Smooth muscle cell (in vitro differentiated cells): ENCODE data around the gene ARL5C. TPM values are rescaled to one million over a fixed set of nuclear protein-coding genes. Genes with fewer than 3 reads are reported as not detected.

Experiments
- DNase-seq: peaks from one replicate; lab custom pipeline; 2025; ENCODE audit not compliant: unreplicated experiment; lab: John Stamatoyannopoulos, UW
- H2AFZ ChIP-seq: fragments of 200-600 bp; sonication (generic); 2 replicates; pipeline ENCODE4 v1.6.0; 2016; ENCODE audit warnings: antibody characterized with exemption, low read depth, mild to moderate bottlenecking
- H3F3A ChIP-seq: fragments of 200-600 bp; sonication (generic); 2 replicates; pipeline ENCODE4 v1.6.0; 2017; ENCODE audit warnings: antibody characterized with exemption, low read depth
- H3K27ac ChIP-seq: fragments of 200-600 bp; sonication (generic); 2 replicates; pipeline ENCODE4 v1.5.1; 2016; ENCODE audit warnings: low read depth, mild to moderate bottlenecking
- H3K27me3 ChIP-seq: fragments of 200-600 bp; sonication (generic); 2 replicates; pipeline ENCODE4 v1.6.1; 2016; ENCODE audit warnings: low read depth, mild to moderate bottlenecking
- H3K36me3 ChIP-seq: fragments of 200-600 bp; sonication (generic); 2 replicates; pipeline ENCODE4 v1.5.1; 2016; ENCODE audit warnings: low read depth
- H3K4me1 ChIP-seq: fragments of 200-600 bp; sonication (generic); 2 replicates; pipeline ENCODE4 v1.5.1; 2016; ENCODE audit warnings: low read depth
- H3K4me2 ChIP-seq: fragments of 200-600 bp; sonication (generic); 2 replicates; pipeline ENCODE4 v1.6.0; 2016; ENCODE audit warnings: mild to moderate bottlenecking
- H3K4me3 ChIP-seq: fragments of 200-600 bp; sonication (generic); 2 replicates; pipeline ENCODE4 v1.5.1; 2016; ENCODE audit warnings: mild to moderate bottlenecking
- H3K79me2 ChIP-seq: fragments of 200-600 bp; sonication (generic); 2 replicates; pipeline ENCODE4 v1.6.0; 2016; ENCODE audit warnings: low read depth, mild to moderate bottlenecking
- H3K9ac ChIP-seq: fragments of 200-600 bp; sonication (generic); 2 replicates; pipeline ENCODE4 v1.6.0; 2016; ENCODE audit warnings: low read depth
- H3K9me3 ChIP-seq: fragments of 200-600 bp; sonication (generic); replicated peaks from 2 replicates; pipeline ENCODE4 v1.5.1; 2016; ENCODE audit warnings: low read depth
- H4K20me1 ChIP-seq: fragments of 200-600 bp; sonication (generic); 2 replicates; pipeline ENCODE4 v1.6.0; 2016; ENCODE audit warnings: low read depth
- WGBS: methylation state at CpG from one replicate; pipeline ENCODE4 v1.1.7; 2016; ENCODE audit warnings: low lambda C conversion rate; 5-methylcytosine and 5-hydroxymethylcytosine counted together
- polyA plus RNA-seq: library from polyadenylated mRNA; unstranded; fragments of >200 nt; fragmentation: Nextera tagmentation; extraction: Ambion mirVana; gene quantifications from 2 replicates; pipeline ENCODE4 v1.2.1, GENCODE V29; 2016
- total RNA-seq: library from RNA; depleted of rRNA; stranded (reverse); fragments of >200 nt; gene quantifications from 2 replicates; pipeline ENCODE4 v1.2.3, GENCODE V29; 2014
- TF ChIP-seq, protein P1 (sequence below): fragments of 200-600 bp; sonication (generic); IDR thresholded peaks from 2 replicates; pipeline ENCODE4 v1.5.1; 2017; ENCODE audit warnings: borderline replicate concordance, mild to moderate bottlenecking, antibody characterized with exemption; ENCODE audit not compliant: insufficient read depth, poor library complexity, severe bottlenecking

The ARL5C gene
- total and polyA plus RNA-seq, 2 experiments from 2014 or later, result not detected

DNA sequence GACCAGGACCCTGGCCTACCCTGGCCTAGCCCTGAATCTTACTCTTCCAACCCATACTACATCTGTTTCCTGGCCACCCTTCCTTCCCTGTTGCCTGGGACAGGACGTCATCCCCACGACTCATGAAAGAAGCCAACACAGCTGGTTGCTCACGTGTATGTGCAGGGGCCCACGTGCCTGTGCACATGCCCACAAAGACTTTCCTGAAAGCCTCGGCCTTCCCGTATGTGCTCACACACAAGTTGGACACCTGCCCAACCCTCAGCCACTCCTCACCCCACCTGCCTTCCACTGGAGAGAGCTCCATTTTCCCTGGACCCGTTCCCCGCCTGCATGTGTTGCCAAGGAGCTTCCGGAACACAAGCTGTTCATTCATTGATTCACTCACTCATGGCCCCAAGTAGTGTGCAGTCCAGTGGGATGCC is 21.5 kb downstream of the ARL5C start:
- Histone ChIP-seq H3K9me3 (no peaks in the 10 kb centered on the region), H3K4me2 (no peak overlapping the region), H3K4me1 (no peaks in the 10 kb centered on the region), H2AFZ (no peak overlapping the region), H3K4me3 (no peak overlapping the region), H4K20me1 (no peaks in the 10 kb centered on the region), H3K9ac (no peak overlapping the region), H3K27ac (no peak overlapping the region), H3K79me2 (no peaks in the 10 kb centered on the region), H3F3A (no peaks in the 10 kb centered on the region), H3K27me3 (no peaks in the 10 kb centered on the region), H3K36me3 (no peaks in the 10 kb centered on the region)
- DNase-seq, result no peak
- TF ChIP-seq, protein P1, sequence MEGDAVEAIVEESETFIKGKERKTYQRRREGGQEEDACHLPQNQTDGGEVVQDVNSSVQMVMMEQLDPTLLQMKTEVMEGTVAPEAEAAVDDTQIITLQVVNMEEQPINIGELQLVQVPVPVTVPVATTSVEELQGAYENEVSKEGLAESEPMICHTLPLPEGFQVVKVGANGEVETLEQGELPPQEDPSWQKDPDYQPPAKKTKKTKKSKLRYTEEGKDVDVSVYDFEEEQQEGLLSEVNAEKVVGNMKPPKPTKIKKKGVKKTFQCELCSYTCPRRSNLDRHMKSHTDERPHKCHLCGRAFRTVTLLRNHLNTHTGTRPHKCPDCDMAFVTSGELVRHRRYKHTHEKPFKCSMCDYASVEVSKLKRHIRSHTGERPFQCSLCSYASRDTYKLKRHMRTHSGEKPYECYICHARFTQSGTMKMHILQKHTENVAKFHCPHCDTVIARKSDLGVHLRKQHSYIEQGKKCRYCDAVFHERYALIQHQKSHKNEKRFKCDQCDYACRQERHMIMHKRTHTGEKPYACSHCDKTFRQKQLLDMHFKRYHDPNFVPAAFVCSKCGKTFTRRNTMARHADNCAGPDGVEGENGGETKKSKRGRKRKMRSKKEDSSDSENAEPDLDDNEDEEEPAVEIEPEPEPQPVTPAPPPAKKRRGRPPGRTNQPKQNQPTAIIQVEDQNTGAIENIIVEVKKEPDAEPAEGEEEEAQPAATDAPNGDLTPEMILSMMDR, result no peak
- 89% methylated on average over 9 of the region's 9 CpGs for WGBS

DNA sequence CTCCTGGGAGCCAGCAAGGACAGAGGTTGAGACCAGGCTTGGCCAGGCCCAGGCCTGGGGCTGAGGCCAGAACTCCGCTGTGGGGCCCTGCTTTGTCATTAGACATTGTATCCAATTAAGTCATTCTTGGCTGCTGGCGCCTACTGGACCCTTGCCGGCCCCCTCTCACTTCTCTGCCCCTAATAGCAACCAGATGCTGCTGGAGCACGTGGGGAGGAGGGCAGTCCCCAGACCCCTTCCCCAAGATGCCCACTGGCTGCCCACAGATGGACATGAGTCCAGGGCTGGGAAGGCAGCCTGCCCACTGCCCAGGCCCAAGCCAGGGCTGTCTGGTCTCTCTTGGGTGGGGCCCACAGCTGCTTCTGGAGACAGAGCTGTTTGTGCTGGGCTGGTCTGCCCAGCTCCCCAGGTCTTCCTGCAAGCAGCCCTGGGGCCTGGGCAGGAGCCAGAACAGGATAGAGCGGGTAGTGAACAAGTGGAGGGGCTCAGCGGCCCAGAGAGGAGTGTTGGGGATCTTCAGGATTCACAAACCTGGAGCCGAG is 22.3 kb downstream of the ARL5C start:
- H3K27me3 ChIP-seq, result no peaks in the 10 kb centered on the region
- no peak overlapping the region for H3K4me2 ChIP-seq
- no peak overlapping the region for H3K4me3 ChIP-seq
- no peak overlapping the region for H3K9ac ChIP-seq
- H4K20me1 ChIP-seq, result no peaks in the 10 kb centered on the region
- TF ChIP-seq, protein P1, result no peak
- DNase-seq, result no peak
- H2AFZ ChIP-seq, result no peak overlapping the region
- no peak overlapping the region for H3K27ac ChIP-seq
- no peaks in the 10 kb centered on the region for H3K9me3 ChIP-seq
- peaks cover 4% of the 10 kb centered on the region for H3K4me1 ChIP-seq
- 90% methylated on average over 7 of the region's 7 CpGs for WGBS
- no peaks in the 10 kb centered on the region for H3K79me2 ChIP-seq
- peaks cover 3% of the 10 kb centered on the region for H3F3A ChIP-seq
- H3K36me3 ChIP-seq, result no peaks in the 10 kb centered on the region

DNA sequence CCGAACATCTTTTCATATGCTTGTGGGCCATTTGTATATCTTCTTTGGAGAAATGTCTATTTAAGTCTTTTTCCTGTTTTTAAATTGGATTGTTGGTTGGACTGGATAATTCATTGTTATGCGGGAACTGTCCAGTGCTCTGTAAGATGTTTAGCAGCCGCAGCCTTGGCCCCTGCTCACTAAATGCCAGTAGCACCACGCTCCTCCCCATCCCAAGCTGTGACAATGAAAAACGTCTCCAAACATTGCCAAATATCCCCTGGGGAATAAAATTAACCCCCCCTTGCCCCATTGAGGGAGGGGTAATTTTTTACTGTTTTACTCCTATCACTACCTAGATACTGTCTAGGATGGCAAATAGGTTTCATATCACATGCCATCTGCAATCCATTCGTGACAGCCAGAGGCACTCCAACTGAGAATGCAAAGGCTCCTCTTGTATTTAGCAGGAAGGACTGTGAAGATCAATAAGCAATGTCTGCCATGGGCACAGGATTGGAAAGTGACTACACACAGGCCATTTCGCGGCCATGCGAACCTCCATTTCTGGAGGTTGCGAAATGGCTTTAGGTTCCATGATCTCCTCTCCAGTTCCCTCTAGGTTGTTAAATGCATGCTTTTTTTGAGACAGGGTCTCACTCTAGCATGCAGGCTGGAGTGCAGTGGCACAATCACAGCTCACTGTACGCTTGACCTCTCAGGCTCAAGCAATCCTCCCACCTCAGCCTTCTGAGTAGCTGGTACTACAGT is 23.9 kb downstream of the ARL5C start:
- 95% methylated on average over 11 of the region's 11 CpGs for WGBS

More for the DNA sequence above, 23.9 kb downstream of the ARL5C start:
- H3K9me3 ChIP-seq, result no peaks in the 10 kb centered on the region
- H3K4me1 ChIP-seq, result peaks cover 4% of the 10 kb centered on the region
- H3F3A ChIP-seq, result peaks cover 4% of the 10 kb centered on the region
- H3K36me3 ChIP-seq, result no peaks in the 10 kb centered on the region
- no peak overlapping the region for H2AFZ ChIP-seq
- no peak overlapping the region for H3K4me2 ChIP-seq
- DNase-seq, result no peak
- H3K9ac ChIP-seq, result no peak overlapping the region
- TF ChIP-seq, protein P1, result no peak
- no peak overlapping the region for H3K4me3 ChIP-seq
- no peak overlapping the region for H3K27ac ChIP-seq
- no peaks in the 10 kb centered on the region for H4K20me1 ChIP-seq
- no peaks in the 10 kb centered on the region for H3K27me3 ChIP-seq
- no peaks in the 10 kb centered on the region for H3K79me2 ChIP-seq
